PC-9 (cell line): ENCODE data around the gene DOCK3.

ENCODE experiments used
- CTCF ChIP-seq: fragments of 200-600 bp; sonication (generic); conservative IDR thresholded peaks from 2 replicates; pipeline ENCODE4 v1.6.1; 2017; ENCODE audit warnings: mixed run types, antibody characterized with exemption, mild to moderate bottlenecking, moderate library complexity
- EZH2 ChIP-seq: fragments of 200-600 bp; sonication (generic); IDR thresholded peaks from 2 replicates; pipeline ENCODE4 v1.8.0; 2017; ENCODE audit warnings: antibody characterized with exemption, low read depth

DNA sequence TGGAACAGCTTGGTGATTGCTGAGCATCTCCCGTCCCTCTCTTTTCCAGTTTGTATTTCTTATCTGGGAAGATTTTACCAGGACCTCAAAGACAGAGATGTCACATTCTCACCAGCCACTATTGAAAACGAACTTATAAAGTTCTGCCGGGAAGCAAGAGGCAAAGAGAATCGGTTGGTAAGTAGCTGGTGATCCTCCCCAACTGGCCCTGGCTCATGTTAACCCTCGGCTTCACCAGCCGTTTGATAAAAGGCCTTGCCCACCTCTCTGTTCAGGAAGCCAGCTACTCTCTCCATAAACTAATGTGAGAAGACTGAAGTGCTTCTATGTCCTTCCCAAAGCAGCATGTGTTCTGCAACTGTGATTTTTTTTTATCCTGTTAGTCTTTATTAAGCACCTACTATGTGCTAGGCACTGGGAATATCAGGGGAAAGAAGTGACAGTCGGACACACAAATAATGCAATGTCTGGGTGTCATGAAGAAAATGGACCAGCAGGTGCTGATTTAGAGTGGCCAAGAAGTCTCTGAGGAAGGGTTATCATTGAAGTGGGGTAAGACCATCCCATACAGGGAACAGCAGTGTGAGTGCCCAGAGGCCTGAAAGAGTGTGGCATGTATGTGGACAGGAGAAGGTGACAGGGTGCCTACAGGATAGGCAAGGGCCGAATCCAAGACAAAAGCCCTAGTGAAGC lies 711.6 kb downstream of the DOCK3 start:
- TF ChIP-seq CTCF, result no peak
- TF ChIP-seq EZH2, result no peak
